LNCaP clone FGC (cell line): ENCODE results near the gene PCBP2.
"Not testable (repeated sequence)": the region's sequence is repeated elsewhere in the genome, so short reads cannot be mapped to it uniquely, and the experiment has no call there.

Source experiments
- DNase-seq: peaks from one replicate; pipeline ENCODE4 v3.0.0-alpha.2; 2011; ENCODE audit warnings: low read depth
- H3K4me3 ChIP-seq: 2 replicates; pipeline ENCODE4 v1.5.1; 2011; ENCODE audit warnings: mild to moderate bottlenecking, low read depth, low read length, control low read depth
- CTCF ChIP-seq: IDR thresholded peaks from 2 replicates; pipeline ENCODE4 v1.5.1; 2012; ENCODE audit warnings: mild to moderate bottlenecking; ENCODE audit not compliant: control insufficient read depth, insufficient read depth; ENCODE audit errors: extremely low read depth

PCBP2 gene

GRCh38 chr12:53476769-53477209, 24.9 kb downstream of the PCBP2 start:
- no peak for DNase-seq
- TF ChIP-seq CTCF, result 0 out of 2 replicates have a peak, but pooled peaks have one; percentile 16
- no peak overlapping the region for H3K4me3 ChIP-seq

GRCh38 chr12:53478865-53479264, 27.0 kb downstream of the PCBP2 start:
- no peak overlapping the region for H3K4me3 ChIP-seq
- TF ChIP-seq CTCF, result no peak
- DNase-seq, result no peak

- no peak for TF ChIP-seq CTCF
- H3K4me3 ChIP-seq, result no peak overlapping the region
- DNase-seq, result no peak
Measured at GRCh38 chr12:53479331-53479730, 27.4 kb downstream of the PCBP2 start.

- H3K4me3 ChIP-seq, result no peak overlapping the region
- no peak for DNase-seq
- TF ChIP-seq CTCF, result no peak
Measured at GRCh38 chr12:53480491-53481442, 28.9 kb downstream of the PCBP2 start.

GRCh38 chr12:53481458-53481857, 29.6 kb downstream of the PCBP2 start:
- DNase-seq, result not testable (repeated sequence)

GRCh38 chr12:53481939-53482586, 30.2 kb downstream of the PCBP2 start:
- no peak for TF ChIP-seq CTCF
- DNase-seq, result no peak

More at GRCh38 chr12:53481458-53481857, 29.6 kb downstream of the PCBP2 start:
- not testable (repeated sequence) for H3K4me3 ChIP-seq

GRCh38 chr12:53482626-53483168, 30.8 kb downstream of the PCBP2 start:
- H3K4me3 ChIP-seq, result no peak overlapping the region
- DNase-seq, result no peak
- TF ChIP-seq CTCF, result no peak

More at GRCh38 chr12:53481939-53482586, 30.2 kb downstream of the PCBP2 start:
- H3K4me3 ChIP-seq, result no peak overlapping the region
